Central memory CD8-positive, alpha-beta T cell (primary cell): ENCODE data around the gene TXK.
"Not testable (repeated sequence)": the region's sequence is repeated elsewhere in the genome, so short reads cannot be mapped to it uniquely, and the experiment has no call there.

Source experiments
- ATAC-seq: fragments of 150-1000 bp; cut with Tn5 transposase; replicated peaks from 2 replicates; pipeline ENCODE4 v1.10.0; 2022; ENCODE audit warnings: mild to moderate bottlenecking, moderate FRiP score, moderate number of reproducible peaks; ENCODE audit not compliant: poor library complexity, severe bottlenecking; ENCODE audit errors: extremely low read depth
- DNase-seq, 2 donors: peaks; one replicate each; pipeline ENCODE4 v3.0.0; 2021; ENCODE audit warnings: low spot score in 2 of 2
- H3K27ac Mint-ChIP-seq: one replicate; pipeline ENCODE4 v1.8.0; 2022; ENCODE audit warnings: low read depth, mild to moderate bottlenecking, moderate library complexity, mixed read lengths
- H3K27me3 Mint-ChIP-seq: one replicate; pipeline ENCODE4 v1.8.0; 2022; ENCODE audit warnings: mixed read lengths
- H3K36me3 Mint-ChIP-seq: one replicate; pipeline ENCODE4 v1.8.0; 2022; ENCODE audit warnings: mild to moderate bottlenecking, moderate library complexity, mixed read lengths; ENCODE audit not compliant: insufficient read depth
- H3K4me1 Mint-ChIP-seq: one replicate; pipeline ENCODE4 v1.8.0; 2022; ENCODE audit warnings: mixed read lengths
- H3K4me3 Mint-ChIP-seq: one replicate; pipeline ENCODE4 v1.8.0; 2022; ENCODE audit warnings: mild to moderate bottlenecking, moderate library complexity, mixed read lengths
- H3K9me3 Mint-ChIP-seq: one replicate; pipeline ENCODE4 v1.8.0; 2022; ENCODE audit warnings: mixed read lengths

TXK gene

DNA sequence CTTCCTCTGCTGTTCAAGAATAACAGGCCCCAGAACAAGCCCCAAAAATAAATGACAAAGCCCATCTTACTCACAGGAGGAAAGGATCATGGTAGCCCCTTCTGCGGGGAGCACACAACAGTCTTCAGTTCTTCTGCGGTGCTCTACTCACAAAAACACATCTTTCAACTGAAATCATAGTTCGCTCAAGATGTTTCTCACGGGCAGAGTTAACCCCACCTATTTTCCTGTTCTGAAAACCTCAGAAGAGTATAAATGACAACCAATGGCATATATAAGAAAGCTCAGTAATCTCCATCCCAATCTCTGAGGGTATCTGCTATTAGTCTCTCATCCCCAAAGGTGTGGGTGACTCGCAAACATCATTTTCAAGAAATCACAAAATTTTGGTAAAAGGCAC, at the start of gene TXK:
TSS of gene TXK (minus strand) at position 170 of the 400 bp plus-strand sequence. CDS start at position 90, 80 bp downstream.
- peak within 1 kb of the TSS; percentile 75 for H3K27ac Mint-ChIP-seq
- H3K4me3 Mint-ChIP-seq: peak within 1 kb of the TSS; percentile 78
- peaks cover 8% of the 10 kb centered on the region for H3K36me3 Mint-ChIP-seq
- H3K9me3 Mint-ChIP-seq: no peaks in the 10 kb centered on the region
- no peak for DNase-seq
- no peaks in the 10 kb centered on the region for H3K27me3 Mint-ChIP-seq
- H3K4me1 Mint-ChIP-seq: peaks cover 51% of the 10 kb centered on the region
- ATAC-seq: no peak

DNA sequence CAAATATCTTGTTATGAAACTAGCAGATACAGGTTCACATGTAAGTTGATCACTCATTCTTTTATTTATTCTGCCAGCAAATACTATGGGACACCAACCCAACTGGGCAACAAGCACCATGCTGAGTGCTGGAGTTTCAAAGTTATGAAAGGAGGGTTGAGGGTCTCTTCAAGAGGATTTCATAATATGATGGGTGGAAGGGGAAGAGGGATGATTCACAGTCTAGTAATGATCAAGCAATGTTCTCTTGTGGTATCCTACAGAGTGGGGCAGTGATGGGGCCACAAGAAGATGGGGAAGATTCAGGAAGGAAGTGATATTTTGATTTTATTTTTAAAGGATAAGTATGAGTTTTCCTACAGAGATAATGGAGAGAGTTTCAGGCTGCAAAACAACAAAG, 46.2 kb upstream of the TXK start:
- Mint-ChIP-seq H3K4me3 (no peak overlapping the region), H3K27me3 (no peaks in the 10 kb centered on the region), H3K36me3 (peaks cover 2% of the 10 kb centered on the region), H3K27ac (no peak overlapping the region), H3K4me1 (no peaks in the 10 kb centered on the region), H3K9me3 (peaks cover 9% of the 10 kb centered on the region)
- DNase-seq (no peak), ATAC-seq (no peak)

DNA sequence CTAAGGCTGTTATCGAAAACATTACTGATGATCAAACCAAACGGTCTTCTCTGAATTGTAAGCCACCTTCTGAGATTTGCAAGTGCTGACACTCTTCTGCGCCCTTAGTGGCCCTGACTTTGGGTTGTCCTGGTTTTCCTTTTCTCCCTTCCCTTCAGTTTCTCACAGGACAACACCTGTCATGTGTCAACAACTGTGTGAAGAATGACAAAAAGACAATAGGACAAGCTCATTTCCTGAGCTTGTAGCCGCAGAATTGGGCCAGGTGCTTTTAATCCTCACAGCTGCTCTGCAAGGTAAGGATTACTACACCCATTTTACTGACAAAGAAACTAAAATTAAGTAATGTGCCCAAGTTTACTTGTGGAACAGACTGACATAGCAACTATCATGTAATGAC, 44.9 kb upstream of the TXK start:
- Mint-ChIP-seq H3K36me3 (peaks cover 2% of the 10 kb centered on the region), H3K9me3 (peaks cover 9% of the 10 kb centered on the region), H3K27ac (no peak overlapping the region), H3K4me1 (no peaks in the 10 kb centered on the region), H3K27me3 (no peaks in the 10 kb centered on the region), H3K4me3 (no peak overlapping the region)
- DNase-seq: no peak
- ATAC-seq: no peak

DNA sequence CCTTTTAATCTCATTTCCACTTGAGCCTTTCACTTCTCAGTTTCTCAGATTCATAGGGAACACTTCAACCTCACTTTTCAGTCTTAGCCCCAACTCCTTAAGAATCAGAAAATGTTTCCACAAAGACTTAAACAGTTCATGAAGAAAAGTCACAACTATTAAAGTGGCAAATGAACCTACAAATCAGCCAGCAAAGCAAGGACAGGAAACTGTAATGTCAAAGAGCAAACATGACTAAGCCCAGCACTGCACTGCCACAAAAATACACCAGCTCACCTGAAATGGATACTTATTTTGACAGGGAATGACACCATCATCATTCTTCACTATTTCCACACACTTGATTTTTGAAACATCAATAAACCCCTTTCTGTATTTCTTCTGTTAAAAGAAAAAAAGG, 41.8 kb upstream of the TXK start:
- no peaks in the 10 kb centered on the region for H3K4me1 Mint-ChIP-seq
- no peak overlapping the region for H3K4me3 Mint-ChIP-seq
- ATAC-seq: no peak
- H3K9me3 Mint-ChIP-seq: peaks cover 9% of the 10 kb centered on the region
- no peak overlapping the region for H3K27ac Mint-ChIP-seq
- DNase-seq: no peak
- peaks cover 2% of the 10 kb centered on the region for H3K36me3 Mint-ChIP-seq
- no peaks in the 10 kb centered on the region for H3K27me3 Mint-ChIP-seq

DNA sequence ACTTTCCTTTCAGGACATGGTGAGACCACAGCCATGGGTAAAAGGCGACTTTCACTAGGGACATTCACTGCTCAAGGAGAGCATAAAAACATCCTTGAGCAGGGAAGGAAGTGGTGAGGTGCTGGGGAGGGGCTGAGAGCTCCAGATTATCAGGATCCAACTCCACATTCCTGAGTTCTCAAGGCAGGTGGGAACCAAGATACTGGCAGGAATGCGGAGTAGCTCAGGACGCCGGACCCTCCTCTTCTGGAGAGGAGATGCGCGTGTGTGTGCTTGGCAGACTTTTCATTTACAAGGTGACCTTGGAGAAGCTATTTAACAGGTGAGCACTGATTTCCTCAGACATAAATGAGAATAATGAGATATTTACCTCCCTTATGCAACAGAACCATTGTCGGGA, 41.3 kb upstream of the TXK start:
- no peak for ATAC-seq
- no peak overlapping the region for H3K27ac Mint-ChIP-seq

DNA sequence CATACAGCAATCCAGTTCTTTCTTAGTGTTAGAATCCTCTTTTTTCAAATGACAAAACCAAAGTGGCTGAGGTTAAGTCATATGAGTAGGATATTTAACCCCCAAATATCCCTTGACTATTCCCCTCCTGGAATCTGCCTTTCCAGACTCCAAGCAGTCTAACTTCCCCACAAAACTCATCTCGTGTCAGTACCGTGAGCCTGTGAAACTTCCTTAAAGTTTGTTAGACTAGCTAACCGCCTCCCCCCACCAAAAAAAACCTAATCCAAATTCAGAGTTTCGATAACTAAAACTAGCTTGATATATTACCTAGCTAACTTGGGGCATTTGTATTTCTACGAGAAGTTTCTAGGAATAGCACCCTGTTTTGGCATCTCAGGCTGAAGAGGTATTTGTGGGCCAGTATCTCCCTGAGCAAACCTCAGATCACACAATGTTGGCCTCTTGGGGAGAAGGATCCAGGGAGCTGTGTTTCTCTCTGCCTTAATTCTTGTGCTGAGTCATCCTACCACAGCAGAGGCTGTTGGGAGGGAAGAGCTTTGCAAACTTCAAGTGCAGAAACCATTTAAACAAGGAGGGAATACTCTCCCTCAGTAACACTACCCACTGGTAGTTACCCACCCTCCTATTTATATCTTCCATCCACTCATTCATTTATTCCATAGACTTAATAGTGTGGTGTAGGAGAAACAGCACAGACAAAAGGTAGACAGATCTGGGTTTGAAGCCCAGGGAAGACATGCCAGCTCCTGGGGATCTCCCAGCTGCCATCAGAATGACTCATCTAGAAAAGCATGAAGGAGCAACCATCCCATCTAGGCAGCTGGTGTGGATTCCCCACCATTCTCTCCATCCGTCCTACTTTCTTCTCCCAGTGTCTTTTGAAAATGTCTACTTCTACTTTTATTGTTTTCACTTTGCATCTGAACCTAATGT, 39.3 kb upstream of the TXK start:
- no peak overlapping the region for H3K27ac Mint-ChIP-seq
- DNase-seq (no peak), ATAC-seq (no peak)
- no peaks in the 10 kb centered on the region for H3K27me3 Mint-ChIP-seq
- peaks cover 9% of the 10 kb centered on the region for H3K9me3 Mint-ChIP-seq
- no peak overlapping the region for H3K4me3 Mint-ChIP-seq
- no peaks in the 10 kb centered on the region for H3K4me1 Mint-ChIP-seq
- no peaks in the 10 kb centered on the region for H3K36me3 Mint-ChIP-seq

More for the DNA sequence above, 41.3 kb upstream of the TXK start:
- peaks cover 9% of the 10 kb centered on the region for H3K9me3 Mint-ChIP-seq
- no peaks in the 10 kb centered on the region for H3K27me3 Mint-ChIP-seq
- no peaks in the 10 kb centered on the region for H3K4me1 Mint-ChIP-seq
- peaks cover 2% of the 10 kb centered on the region for H3K36me3 Mint-ChIP-seq
- H3K4me3 Mint-ChIP-seq: no peak overlapping the region
- DNase-seq: no peak

DNA sequence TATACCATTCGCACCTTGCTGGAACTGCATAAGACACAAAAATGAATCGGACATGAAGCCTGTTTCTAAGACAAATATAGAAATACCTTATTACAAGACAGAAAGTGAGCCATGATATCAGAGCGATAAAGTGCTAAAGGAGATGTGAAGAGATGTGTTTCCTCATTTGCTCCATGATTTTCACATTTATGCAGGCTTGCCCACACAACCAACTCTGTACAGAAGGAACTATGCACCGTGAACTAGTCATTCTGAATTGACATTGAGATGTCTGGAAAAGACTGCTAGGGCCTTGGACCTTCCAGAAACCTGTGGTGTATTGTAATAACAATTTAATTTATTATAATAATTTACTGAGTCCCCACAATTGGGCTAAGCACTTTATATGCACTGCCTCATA, 38.6 kb upstream of the TXK start:
- no peak for ATAC-seq
- Mint-ChIP-seq H3K27me3 (no peaks in the 10 kb centered on the region), H3K9me3 (peaks cover 2% of the 10 kb centered on the region), H3K4me1 (no peaks in the 10 kb centered on the region), H3K36me3 (no peaks in the 10 kb centered on the region), H3K4me3 (no peak overlapping the region), H3K27ac (no peak overlapping the region)
- DNase-seq: no peak

DNA sequence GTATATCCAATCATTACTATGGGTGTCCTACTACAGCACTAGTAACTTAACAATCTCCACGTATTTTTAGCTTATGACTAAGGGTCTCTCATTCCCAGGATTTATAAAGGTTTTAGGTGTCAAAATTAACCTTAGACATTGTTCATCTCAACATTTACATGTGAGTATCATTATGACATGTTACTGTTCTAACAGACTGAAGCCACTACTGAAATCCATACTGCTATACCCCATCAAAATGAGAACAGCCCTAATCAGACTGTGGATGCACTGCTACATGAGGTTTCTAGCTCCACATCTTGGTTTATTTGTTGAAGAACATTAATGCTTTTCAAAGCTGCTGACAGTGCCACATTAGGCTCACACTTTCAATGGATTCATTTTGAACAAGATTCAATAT, 35.6 kb upstream of the TXK start:
- Mint-ChIP-seq H3K27me3 (no peaks in the 10 kb centered on the region), H3K4me3 (no peak overlapping the region), H3K27ac (no peak overlapping the region), H3K9me3 (no peaks in the 10 kb centered on the region), H3K36me3 (peaks cover 2% of the 10 kb centered on the region), H3K4me1 (no peaks in the 10 kb centered on the region)
- DNase-seq (no peak), ATAC-seq (no peak)

DNA sequence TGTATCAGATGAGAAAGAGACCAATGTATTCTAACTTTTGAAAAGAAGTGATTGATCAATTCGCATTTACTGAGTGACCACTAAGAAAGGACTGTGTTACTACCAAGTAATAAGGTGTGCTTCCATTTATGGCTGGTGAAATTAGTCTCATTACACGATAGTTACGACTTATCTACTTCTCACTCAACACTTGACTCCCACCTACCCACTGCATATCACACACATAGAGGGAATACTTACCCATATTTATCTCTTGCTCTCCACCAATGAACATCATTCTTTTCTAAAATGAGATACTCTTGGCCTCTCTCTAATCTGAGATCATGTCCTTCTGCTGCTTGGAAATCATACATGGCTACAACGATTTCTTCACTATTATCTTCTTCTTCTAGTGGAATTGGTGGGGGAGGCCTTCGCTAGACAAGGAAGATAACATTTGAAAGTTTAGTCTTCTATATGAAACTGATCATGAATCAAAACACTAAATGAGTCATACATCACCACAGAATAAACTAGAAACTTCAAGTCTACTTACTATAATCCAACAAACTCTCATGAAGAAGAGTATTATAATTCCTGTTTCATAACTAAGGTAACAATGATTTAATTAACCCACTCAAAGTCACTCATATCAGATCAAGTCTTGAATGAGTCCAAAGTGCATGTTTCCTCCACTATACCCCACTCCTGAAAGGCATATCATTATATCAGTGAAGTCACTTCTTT, 33.7 kb upstream of the TXK start:
- no peak overlapping the region for H3K4me3 Mint-ChIP-seq
- DNase-seq: no peak
- H3K9me3 Mint-ChIP-seq: no peaks in the 10 kb centered on the region
- no peaks in the 10 kb centered on the region for H3K4me1 Mint-ChIP-seq
- H3K27me3 Mint-ChIP-seq: no peaks in the 10 kb centered on the region
- no peak for ATAC-seq
- H3K27ac Mint-ChIP-seq: no peak overlapping the region
- H3K36me3 Mint-ChIP-seq: peaks cover 2% of the 10 kb centered on the region

DNA sequence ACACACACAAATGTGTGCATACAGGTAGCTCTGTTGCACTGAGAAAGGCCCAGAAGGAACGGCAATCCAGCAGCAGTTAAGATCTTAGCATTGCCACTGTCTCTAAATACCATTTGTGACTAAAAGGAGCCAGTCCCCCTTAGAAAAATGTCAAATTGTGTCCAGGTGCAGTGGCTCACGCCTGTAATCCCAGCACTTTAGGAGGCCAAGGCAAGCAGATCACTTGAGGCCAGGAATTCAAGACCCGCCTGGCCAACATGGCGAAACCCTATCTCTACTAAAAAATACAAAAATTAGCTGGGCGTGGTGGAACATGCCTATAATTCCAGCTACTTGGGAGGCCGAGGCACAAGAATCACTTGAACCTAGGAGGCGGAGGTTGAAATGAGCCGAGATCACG, 30.5 kb upstream of the TXK start:
- H3K27me3 Mint-ChIP-seq, DNase-seq, H3K4me3 Mint-ChIP-seq, ATAC-seq, H3K9me3 Mint-ChIP-seq, H3K27ac Mint-ChIP-seq, H3K4me1 Mint-ChIP-seq, H3K36me3 Mint-ChIP-seq: not testable (repeated sequence)

DNA sequence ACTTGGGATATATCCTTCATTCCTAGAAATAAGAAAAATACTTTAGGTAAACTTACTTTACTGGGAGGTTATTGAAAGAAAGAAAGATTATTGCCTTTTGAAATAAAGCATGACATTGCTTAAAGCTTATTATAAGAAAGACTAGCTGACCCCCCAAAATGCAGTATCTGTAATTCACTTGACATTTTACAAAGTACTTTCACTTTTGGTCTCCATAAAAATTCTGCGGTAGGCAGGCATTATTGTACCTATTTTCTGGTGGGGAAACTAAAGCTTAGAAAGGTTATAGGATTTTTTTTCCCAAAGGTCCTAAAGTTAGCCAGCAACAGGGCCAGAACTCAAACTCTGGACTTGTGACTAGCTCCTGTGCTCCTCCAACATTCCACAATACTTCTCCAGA, 29.7 kb upstream of the TXK start:
- H3K36me3 Mint-ChIP-seq: peaks cover 4% of the 10 kb centered on the region
- H3K9me3 Mint-ChIP-seq: no peaks in the 10 kb centered on the region
- ATAC-seq (no peak), DNase-seq (no peak)
- H3K27ac Mint-ChIP-seq: no peak overlapping the region
- no peak overlapping the region for H3K4me3 Mint-ChIP-seq
- no peaks in the 10 kb centered on the region for H3K4me1 Mint-ChIP-seq
- no peaks in the 10 kb centered on the region for H3K27me3 Mint-ChIP-seq

DNA sequence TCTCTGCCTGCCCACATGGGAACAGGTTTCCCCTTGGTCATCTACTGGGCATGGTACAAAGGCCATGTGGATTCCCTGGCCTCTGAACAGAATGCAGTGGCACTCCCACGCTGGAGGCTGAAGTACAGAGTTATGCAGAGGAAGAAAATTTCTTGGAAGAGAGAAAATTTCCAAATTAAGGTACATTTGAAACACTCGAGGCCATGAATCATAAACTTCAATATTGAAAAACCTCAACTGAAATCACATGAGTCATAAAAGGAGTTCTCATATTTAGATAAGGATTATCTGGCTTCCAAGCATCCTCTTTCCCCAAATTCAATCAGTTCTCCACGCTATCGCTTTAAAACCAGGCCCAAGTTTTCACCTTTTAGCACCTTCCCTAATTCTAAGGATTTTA, 28.1 kb upstream of the TXK start:
- Mint-ChIP-seq H3K36me3 (peaks cover 4% of the 10 kb centered on the region), H3K4me1 (no peaks in the 10 kb centered on the region), H3K4me3 (no peak overlapping the region), H3K27me3 (no peaks in the 10 kb centered on the region), H3K9me3 (no peaks in the 10 kb centered on the region), H3K27ac (no peak overlapping the region)
- no peak for DNase-seq
- no peak for ATAC-seq

DNA sequence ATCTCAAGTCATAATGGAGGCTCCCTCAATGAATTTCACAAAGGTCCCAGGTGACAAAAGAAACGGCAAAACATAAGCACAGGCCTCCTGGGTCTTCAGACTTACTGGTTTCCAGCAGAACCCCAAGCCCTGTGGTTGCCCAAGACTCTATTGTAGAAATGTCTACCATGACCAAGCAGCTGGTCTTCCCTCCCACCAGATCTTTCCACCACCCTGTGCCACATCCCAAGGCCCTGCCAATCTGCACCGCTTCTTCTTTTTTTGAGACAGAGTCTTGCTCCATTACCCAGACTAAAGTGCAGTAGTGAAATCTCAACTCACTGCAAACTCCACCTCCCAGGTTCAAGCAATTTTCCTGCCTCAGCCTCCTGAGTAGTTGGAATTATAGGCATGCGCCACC, 23.2 kb upstream of the TXK start:
- H3K27ac Mint-ChIP-seq: no peak overlapping the region
- no peaks in the 10 kb centered on the region for H3K27me3 Mint-ChIP-seq
- H3K4me1 Mint-ChIP-seq: no peaks in the 10 kb centered on the region
- DNase-seq: no peak
- peaks cover 2% of the 10 kb centered on the region for H3K36me3 Mint-ChIP-seq
- peaks cover 6% of the 10 kb centered on the region for H3K9me3 Mint-ChIP-seq
- no peak overlapping the region for H3K4me3 Mint-ChIP-seq
- ATAC-seq: no peak
